Natural killer cell (primary cell): ENCODE measurements around the gene SLC12A9. TPM values are rescaled to one million over a fixed set of nuclear protein-coding genes. Genes with fewer than 3 reads are reported as not detected.
A peak's percentile ranks its signal among the peaks of the same experiment; 100 is the strongest.

Source experiments
- ATAC-seq, 3 donors: fragments of 150-1000 bp in 2 of 3; fragments of 200-7000 bp in 1 of 3; cut with Tn5 transposase; 1 replicate in 1 of 3; 2 replicates in 2 of 3; pipeline ENCODE4 v1.10.0; 2021; ENCODE audit warnings: mild to moderate bottlenecking in 2 of 3, moderate library complexity in 2 of 3
- DNase-seq, 2 donors: peaks; one replicate each; pipeline versions ENCODE4 v3.0.0 to v3.0.0-alpha.2; 2013 to 2021; ENCODE audit warnings: mixed read lengths in 1 of 2
- H3K27ac ChIP-seq: one replicate; pipeline ENCODE4 v1.5.1; 2013; ENCODE audit warnings: mild to moderate bottlenecking, low read length
- H3K27me3 ChIP-seq: one replicate; pipeline ENCODE4 v1.6.1; 2013; ENCODE audit warnings: low read length; ENCODE audit not compliant: control insufficient read depth, insufficient read depth
- H3K36me3 ChIP-seq: one replicate; pipeline ENCODE4 v1.6.1; 2013; ENCODE audit warnings: low read length; ENCODE audit not compliant: control insufficient read depth, insufficient read depth
- H3K4me1 ChIP-seq: one replicate; pipeline ENCODE4 v1.6.1; 2013; ENCODE audit warnings: low read length; ENCODE audit not compliant: control insufficient read depth, insufficient read depth
- H3K4me3 ChIP-seq: one replicate; pipeline ENCODE4 v1.5.1; 2013; ENCODE audit warnings: low read length
- H3K9me3 ChIP-seq: one replicate; pipeline ENCODE4 v1.6.1; 2013; ENCODE audit warnings: low read length; ENCODE audit not compliant: control insufficient read depth, insufficient read depth
- H3K27ac Mint-ChIP-seq, 2 donors: one replicate each; pipeline ENCODE4 v1.8.0; 2022; ENCODE audit warnings: mild to moderate bottlenecking in 2 of 2, mixed read lengths in 2 of 2, moderate library complexity in 1 of 2
- H3K27me3 Mint-ChIP-seq, 2 donors: one replicate each; pipeline ENCODE4 v1.8.0; 2022; ENCODE audit warnings: low read depth in 2 of 2, mixed read lengths in 2 of 2
- H3K36me3 Mint-ChIP-seq: one replicate; pipeline ENCODE4 v1.8.0; 2022; ENCODE audit warnings: mixed read lengths
- H3K4me1 Mint-ChIP-seq, 2 donors: one replicate each; pipeline ENCODE4 v1.8.0; 2022; ENCODE audit warnings: mixed read lengths in 2 of 2
- H3K4me3 Mint-ChIP-seq: one replicate; pipeline ENCODE4 v1.8.0; 2022; ENCODE audit warnings: mild to moderate bottlenecking, moderate library complexity, mixed read lengths
- H3K9me3 Mint-ChIP-seq, 2 donors: one replicate each; pipeline ENCODE4 v1.8.0; 2022; ENCODE audit warnings: mixed read lengths in 2 of 2
- WGBS: methylation state at CpG from one replicate; pipeline ENCODE4 v1.1.7; 2013; ENCODE audit warnings: missing lambda C conversion rate; ENCODE audit not compliant: insufficient coverage; 5-methylcytosine and 5-hydroxymethylcytosine counted together
- intact Hi-C: fragments of 100-400 bp; cut with micrococcal nuclease; formaldehyde crosslinking; loops from one replicate; pipeline ENCODE4 v1.14.2; 2022
- total RNA-seq, 4 donors: library from RNA; stranded (reverse); fragments of 120-200 nt in 1 of 4; gene quantifications; one replicate each; pipeline versions ENCODE4 v1.2.3 to v1.2.4, GENCODE V29; 2013 to 2022
- TF ChIP-seq, protein P1 (sequence below): fragments of 200-600 bp; IDR thresholded peaks from one replicate; pipeline ENCODE4 v1.8.0; 2022; ENCODE audit warnings: antibody characterized with exemption

SLC12A9 gene
- total RNA-seq, 3 donors from 2014 or later (not counting 1 experiment from before 2014, with no cell fraction given): 35.0 to 44.2 (median 38.1) TPM

DNA sequence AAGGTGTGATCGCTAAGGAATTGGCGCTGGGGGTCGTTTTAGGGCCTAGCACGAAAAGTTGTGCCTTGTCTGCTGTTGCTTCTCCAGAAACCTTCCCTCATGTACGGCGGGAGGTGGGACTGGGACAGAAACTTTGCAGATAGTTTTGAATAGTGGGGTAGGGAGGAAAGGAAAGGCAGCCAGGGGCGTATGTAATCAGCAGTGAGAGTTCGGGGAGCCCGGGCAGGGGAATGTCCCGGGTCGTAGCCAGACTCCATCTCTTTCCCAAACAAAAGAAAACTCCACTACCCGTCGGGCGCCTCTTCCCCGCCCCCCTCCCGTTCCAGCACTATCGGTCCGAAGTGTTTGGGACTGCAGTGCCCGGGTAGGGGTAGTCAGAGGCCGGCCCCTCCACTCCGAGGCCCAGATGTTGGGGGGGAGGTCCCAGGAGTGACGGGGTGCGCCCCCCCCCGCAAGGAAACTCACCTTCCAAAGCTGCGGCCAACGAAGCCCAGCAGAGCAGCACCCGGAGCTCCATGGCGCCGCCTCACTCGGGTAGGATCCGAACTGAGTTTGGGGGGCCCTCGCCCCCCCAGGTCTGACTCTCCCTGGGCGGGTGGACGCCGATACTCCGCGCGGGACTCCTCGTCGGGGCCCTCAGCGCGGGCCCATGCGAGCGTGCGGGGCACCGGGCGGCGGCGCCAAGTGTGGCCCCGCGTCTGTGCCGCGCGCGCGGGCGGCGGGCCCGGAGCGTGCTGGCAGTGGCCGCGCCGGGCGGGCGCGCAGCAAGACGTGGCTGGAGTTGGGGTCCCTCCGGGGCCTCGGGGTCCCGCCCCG lies 25.8 kb upstream of the SLC12A9 start:
- H3K27me3 ChIP-seq: peaks cover 17% of the 10 kb centered on the region
- no peaks in the 10 kb centered on the region for H3K9me3 Mint-ChIP-seq
- DNase-seq: no peak
- H3K4me1 Mint-ChIP-seq: peaks cover 5 to 20% of the 10 kb centered on the region in 2 donors
- peaks cover 29 to 57% of the 10 kb centered on the region in 2 donors for H3K27me3 Mint-ChIP-seq
- ATAC-seq: peak in 1 of 3 donors; percentile 21
- no peaks in the 10 kb centered on the region for H3K36me3 Mint-ChIP-seq
- 3% methylated on average over 59 of the region's 71 CpGs for WGBS
- H3K4me1 ChIP-seq: peaks cover 28% of the 10 kb centered on the region
- H3K4me3 Mint-ChIP-seq: peak overlapping the region; percentile 38
- no peak overlapping the region for H3K4me3 ChIP-seq
- TF ChIP-seq, protein P1, sequence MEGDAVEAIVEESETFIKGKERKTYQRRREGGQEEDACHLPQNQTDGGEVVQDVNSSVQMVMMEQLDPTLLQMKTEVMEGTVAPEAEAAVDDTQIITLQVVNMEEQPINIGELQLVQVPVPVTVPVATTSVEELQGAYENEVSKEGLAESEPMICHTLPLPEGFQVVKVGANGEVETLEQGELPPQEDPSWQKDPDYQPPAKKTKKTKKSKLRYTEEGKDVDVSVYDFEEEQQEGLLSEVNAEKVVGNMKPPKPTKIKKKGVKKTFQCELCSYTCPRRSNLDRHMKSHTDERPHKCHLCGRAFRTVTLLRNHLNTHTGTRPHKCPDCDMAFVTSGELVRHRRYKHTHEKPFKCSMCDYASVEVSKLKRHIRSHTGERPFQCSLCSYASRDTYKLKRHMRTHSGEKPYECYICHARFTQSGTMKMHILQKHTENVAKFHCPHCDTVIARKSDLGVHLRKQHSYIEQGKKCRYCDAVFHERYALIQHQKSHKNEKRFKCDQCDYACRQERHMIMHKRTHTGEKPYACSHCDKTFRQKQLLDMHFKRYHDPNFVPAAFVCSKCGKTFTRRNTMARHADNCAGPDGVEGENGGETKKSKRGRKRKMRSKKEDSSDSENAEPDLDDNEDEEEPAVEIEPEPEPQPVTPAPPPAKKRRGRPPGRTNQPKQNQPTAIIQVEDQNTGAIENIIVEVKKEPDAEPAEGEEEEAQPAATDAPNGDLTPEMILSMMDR: no peak
- no peak overlapping the region for H3K27ac ChIP-seq
- H3K27ac Mint-ChIP-seq: no peak overlapping the region
- intact Hi-C loops: no loop called here
- H3K36me3 ChIP-seq: no peaks in the 10 kb centered on the region
- H3K9me3 ChIP-seq: no peaks in the 10 kb centered on the region

DNA sequence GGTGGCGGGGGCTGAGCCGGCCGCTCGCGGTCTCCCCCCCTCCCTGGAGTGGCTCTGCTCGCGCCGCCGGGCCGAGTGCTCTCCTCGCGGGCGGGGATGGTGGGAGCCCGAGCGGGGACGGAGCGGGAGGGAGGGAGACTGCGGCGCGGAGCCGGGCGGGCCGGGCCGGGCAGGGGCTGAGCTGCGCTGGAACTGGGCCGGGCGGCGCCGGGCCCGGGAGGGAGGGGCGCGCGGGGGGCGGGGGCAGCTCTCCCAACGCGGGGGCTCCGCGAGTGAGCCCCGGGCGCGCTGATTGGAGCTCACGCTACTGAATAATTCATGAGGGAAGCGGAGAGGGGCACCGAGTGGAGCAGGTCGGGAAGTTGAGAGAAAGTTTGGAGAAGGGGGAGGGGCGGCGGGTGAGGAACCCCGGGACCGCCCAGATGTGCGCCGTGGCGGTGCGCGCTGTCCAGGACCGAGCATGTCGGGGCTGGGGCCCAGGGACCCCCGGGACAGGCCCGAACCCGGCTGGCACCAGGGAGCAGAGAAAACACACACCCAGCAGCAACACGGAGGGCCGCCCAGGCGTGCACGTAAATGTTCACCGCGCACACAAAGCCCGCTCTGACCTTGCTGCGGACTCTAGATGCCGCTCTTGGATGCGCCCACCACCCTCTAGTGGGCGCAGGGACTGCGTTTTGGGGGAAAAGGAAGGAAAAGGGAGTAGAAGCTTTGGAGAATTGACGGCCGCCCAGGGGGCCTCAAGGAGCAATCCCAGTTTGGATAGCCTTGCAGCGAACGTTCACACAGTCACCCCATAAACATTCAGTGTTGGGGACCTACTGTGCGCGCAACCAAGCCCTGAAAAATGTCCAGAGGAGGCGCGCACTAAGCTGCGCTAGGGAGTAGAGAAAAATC lies 24.9 kb upstream of the SLC12A9 start, which contains the start of gene EPHB4:
Gene EPHB4, minus strand, starts transcription at position 194 of the 897 bp plus-strand sequence. CDS start 493 bp downstream, outside the sequence.
- H3K9me3 Mint-ChIP-seq: no peaks in the 10 kb centered on the region
- Histone ChIP-seq H3K27me3 (peaks cover 17% of the 10 kb centered on the region), H3K4me1 (peaks cover 28% of the 10 kb centered on the region), H3K9me3 (no peaks in the 10 kb centered on the region), H3K4me3 (peak within 1 kb of the TSS; percentile 7), H3K36me3 (no peaks in the 10 kb centered on the region), H3K27ac (no peak within 1 kb of the TSS)
- peaks cover 29 to 57% of the 10 kb centered on the region in 2 donors for H3K27me3 Mint-ChIP-seq
- WGBS: under 1% methylated on average over 80 of the region's 80 CpGs
- ATAC-seq (peak in 1 of 3 donors; percentile 34), DNase-seq (no peak)
- no peaks in the 10 kb centered on the region for H3K36me3 Mint-ChIP-seq
- no peak within 1 kb of the TSS for H3K27ac Mint-ChIP-seq
- intact Hi-C loops: no loop called here
- TF ChIP-seq, protein P1: no peak
- H3K4me3 Mint-ChIP-seq: peak within 1 kb of the TSS; percentile 65
- peaks cover 5 to 20% of the 10 kb centered on the region in 2 donors for H3K4me1 Mint-ChIP-seq

DNA sequence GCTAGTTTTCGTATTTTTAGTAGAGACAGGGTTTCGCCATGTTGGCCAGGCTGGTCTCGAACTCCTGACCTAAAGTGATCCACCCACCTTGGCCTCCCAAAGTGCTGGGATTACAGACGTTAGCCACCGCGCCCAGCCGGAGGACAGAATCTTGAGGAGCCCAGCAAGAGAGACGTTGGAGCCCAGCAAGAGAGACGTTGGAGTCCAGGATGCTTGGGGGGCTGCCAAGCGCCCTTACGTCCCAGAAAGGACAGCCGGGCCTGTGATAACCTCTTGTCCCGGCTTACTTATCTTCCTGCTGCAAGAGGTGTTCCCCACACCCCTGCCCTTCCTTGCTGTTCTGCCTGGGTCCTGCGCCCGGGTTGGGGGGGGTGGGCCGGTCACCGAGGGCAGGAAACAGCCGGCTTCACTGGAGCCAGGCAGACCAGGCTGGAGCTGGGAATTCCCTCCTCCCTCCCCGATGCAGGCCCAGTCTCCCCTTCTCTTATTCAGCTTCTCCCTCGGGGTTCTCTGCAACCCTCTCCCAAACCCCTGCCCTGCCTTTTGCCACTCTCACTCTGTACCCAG lies 23.3 kb upstream of the SLC12A9 start:
- peaks cover 29 to 49% of the 10 kb centered on the region in 2 donors for H3K27me3 Mint-ChIP-seq
- intact Hi-C loops: no loop called here

More for the DNA sequence above, 23.3 kb upstream of the SLC12A9 start:
- no peaks in the 10 kb centered on the region for H3K36me3 Mint-ChIP-seq
- peaks cover 17% of the 10 kb centered on the region for H3K27me3 ChIP-seq
- peaks cover 5 to 20% of the 10 kb centered on the region in 2 donors for H3K4me1 Mint-ChIP-seq
- no peak overlapping the region for H3K27ac ChIP-seq
- no peaks in the 10 kb centered on the region for H3K36me3 ChIP-seq
- peaks cover 28% of the 10 kb centered on the region for H3K4me1 ChIP-seq
- no peak for ATAC-seq
- no peak overlapping the region for H3K4me3 ChIP-seq
- H3K9me3 ChIP-seq: no peaks in the 10 kb centered on the region
- peak overlapping the region; percentile 6 for H3K4me3 Mint-ChIP-seq
- no peak overlapping the region for H3K27ac Mint-ChIP-seq
- DNase-seq: no peak
- TF ChIP-seq, protein P1: no peak
- 50% methylated on average over 20 of the region's 20 CpGs for WGBS
- H3K9me3 Mint-ChIP-seq: no peaks in the 10 kb centered on the region
